Measurements from ENCODE around the gene RNPS1.

- TF ChIP-seq CTCF (IDR thresholded peaks at IDR 0.05): no peak
- TF ChIP-seq POLR2A (IDR thresholded peaks at IDR 0.05): no peak
These were observed 58.5 kb downstream of the RNPS1 start for GRCh38 chr16:2209258-2210008.

All from adrenal gland (tissue), 5 donors.